Heart left ventricle (tissue), 16 donors: Measurements from ENCODE around the gene MOGAT1. TPM values are rescaled to one million over a fixed set of nuclear protein-coding genes. Genes with fewer than 3 reads are reported as not detected.

Experiments used
- ATAC-seq, 4 donors: fragments of 200-7000 bp; cut with Tn5 transposase; one replicate each; pipeline ENCODE4 v1.9.1; 2020 to 2022; ENCODE audit warnings: moderate library complexity in 4 of 4, mild to moderate bottlenecking in 3 of 4, moderate number of reproducible peaks in 1 of 4
- DNase-seq, 5 donors: peaks; one replicate each; pipeline ENCODE4 v3.0.0-alpha.2; 2020
- H3K27ac ChIP-seq, 12 donors: fragments of 200-600 bp; sonication (generic) in 4 of 12; one replicate each; pipeline versions ENCODE4 v1.5.0 to v1.8.0; 2016 to 2022; ENCODE audit warnings: mild to moderate bottlenecking in 2 of 12
- H3K27me3 ChIP-seq, 9 donors: fragments of 200-600 bp; sonication (generic) in 2 of 9; one replicate each; pipeline versions ENCODE4 v1.5.1 to v1.8.0; 2016 to 2022; ENCODE audit warnings: mild to moderate bottlenecking in 3 of 9
- H3K36me3 ChIP-seq, 9 donors: fragments of 200-600 bp; sonication (generic) in 2 of 9; one replicate each; pipeline versions ENCODE4 v1.5.0 to v1.8.0; 2018 to 2022; ENCODE audit warnings: mild to moderate bottlenecking in 2 of 9
- H3K4me1 ChIP-seq, 12 donors: fragments of 200-600 bp; sonication (generic) in 4 of 12; one replicate each; pipeline versions ENCODE4 v1.5.0 to v1.8.0; 2016 to 2022; ENCODE audit warnings: mild to moderate bottlenecking in 3 of 12
- H3K4me3 ChIP-seq, 12 donors: fragments of 200-600 bp; sonication (generic) in 4 of 12; one replicate each; pipeline versions ENCODE4 v1.5.0 to v1.8.0; 2017 to 2022; ENCODE audit warnings: mild to moderate bottlenecking in 9 of 12, moderate library complexity in 4 of 12
- H3K9me3 ChIP-seq, 12 donors: fragments of 200-600 bp; sonication (generic) in 4 of 12; one replicate each; pipeline versions ENCODE4 v1.5.0 to v1.8.0; 2016 to 2022; ENCODE audit warnings: mild to moderate bottlenecking in 1 of 12
- CTCF ChIP-seq, 12 donors: fragments of 200-600 bp; sonication (generic) in 4 of 12; IDR thresholded peaks; one replicate each; pipeline versions ENCODE4 v1.5.0 to v1.8.0; 2018 to 2022; ENCODE audit warnings: antibody characterized with exemption in 12 of 12, mild to moderate bottlenecking in 5 of 12
- POLR2A ChIP-seq, 2 donors: fragments of 450-650 bp; IDR thresholded peaks; one replicate each; pipeline ENCODE4 v1.6.1; 2017; ENCODE audit warnings: antibody characterized with exemption in 2 of 2, mild to moderate bottlenecking in 2 of 2, moderate library complexity in 2 of 2
- WGBS, 4 donors: extraction: QIAGEN DNeasy Blood & Tissue Kit in 2 of 4; methylation state at CpG; one replicate each; pipeline versions ENCODE4 v1.1.5 to v1.1.7; 2013 to 2018; 5-methylcytosine and 5-hydroxymethylcytosine counted together
- intact Hi-C, 10 donors: fragments of 100-400 bp; cut with DNase I; formaldehyde crosslinking; loops; one replicate each; pipeline versions ENCODE4 v1.11.1 to v1.14.2; 2022
- polyA plus RNA-seq, 2 donors: library from polyadenylated mRNA; stranded (reverse); fragments of 200-250 nt; gene quantifications; one replicate each; pipeline ENCODE4 v1.2.3, GENCODE V29; 2013
- total RNA-seq, 9 donors: library from RNA; depleted of rRNA in 2 of 9; stranded (reverse); fragments of >200 nt in 2 of 9; fragmentation: NEBNext Ultra II Directional in 3 of 9; extraction: Animal tissue kit (Norgen Biotek cat#: 25700) in 3 of 9; gene quantifications; one replicate each; pipeline versions ENCODE4 v1.1.0 to v1.2.4, GENCODE V29; 2016 to 2023
- donor health status: ischemic (EF 13 %, LVEDD 7.1; RV severe dilation, severe dysfunction).
- donor health status: healthy with polysubstance abuse.
- donor health status: DM: no; HTN: yes; CAD: no.
- donor health status: DM: no; HTN: no; CAD: no.
- donor health status: ischemic (EF 25% LVEDD 6.9; RV normal size, moderate dysfunction).
- donor health status: ischemic (EF 25% LVEDD 5.7; RV mildly dilated, moderate dysfunction).
- donor health status: healthy.
- donor health status: DM: yes; HTN: yes; CAD: no.
- donor health status: ischemic (EF 35%, LVEDD 5.7; RV mildly dilated, moderate dysfunction).
- donor health status: nonischemic (EF 11% LVEDD 7.7; RV severe dilation, severe dysfunction).
- donor health status: DM: yes; HTN: yes; CAD: no.
- donor health status: PGD.
- donor health status: ischemic (EF 29% LVEDD 5.4; RV normal size, mild dysfunction).
- donor health status: nonischemic (EF 23%, LVEDD 6.1; RV moderate dilation, normal function).

The MOGAT1 gene
- total and polyA plus RNA-seq, 11 donors = 0.19 to 1.1 (median 0.40) TPM; not detected in 2

- TF ChIP-seq CTCF (IDR thresholded peaks at IDR 0.05) (no peak), POLR2A (IDR thresholded peaks at IDR 0.05) (no peak)
- peaks cover 0 to 3% (median 0%) of the 10 kb centered on the region in 12 donors for H3K4me1 ChIP-seq
- DNase-seq (peak in 2 of 5 donors; percentile 30 to 52), ATAC-seq (peak; percentile 24 to 87 (median 64))
- intact Hi-C loops = no loop called here
- no peaks in the 10 kb centered on the region for H3K27me3 ChIP-seq
- no peak overlapping the region for H3K4me3 ChIP-seq
- no peaks in the 10 kb centered on the region for H3K36me3 ChIP-seq
- 41 to 66% (median 50%) methylated on average over 2 of the region's 2 CpGs for WGBS, 4 donors
- H3K27ac ChIP-seq = peak overlapping the region in 5 of 12 donors; percentile 7 to 64 (median 36)
- peaks cover 0 to 4% (median 0%) of the 10 kb centered on the region in 12 donors for H3K9me3 ChIP-seq
Measured at GRCh38 chr2:222722327-222722946, 51.0 kb downstream of the MOGAT1 start.

- Histone ChIP-seq H3K4me3 (no peak overlapping the region), H3K36me3 (no peaks in the 10 kb centered on the region), H3K27ac (no peak overlapping the region), H3K9me3 (peaks cover 0 to 4% (median 0%) of the 10 kb centered on the region in 12 donors), H3K27me3 (no peaks in the 10 kb centered on the region), H3K4me1 (peaks cover 0 to 3% (median 0%) of the 10 kb centered on the region in 12 donors)
- intact Hi-C loops = no loop called here
- no peak for DNase-seq
- TF ChIP-seq CTCF (IDR thresholded peaks at IDR 0.05) = no peak
- no peak for ATAC-seq
Measured at GRCh38 chr2:222724208-222724607, 52.8 kb downstream of the MOGAT1 start.

- ATAC-seq = no peak
- Histone ChIP-seq H3K9me3 (peaks cover 0 to 3% (median 0%) of the 10 kb centered on the region in 12 donors), H3K27ac (no peak overlapping the region), H3K4me3 (no peak overlapping the region), H3K36me3 (no peaks in the 10 kb centered on the region), H3K27me3 (no peaks in the 10 kb centered on the region), H3K4me1 (peaks cover 0 to 23% (median 3%) of the 10 kb centered on the region in 12 donors)
- intact Hi-C loops = no loop called here
- no peak for DNase-seq
- TF ChIP-seq CTCF (IDR thresholded peaks at IDR 0.05) = no peak
- TF ChIP-seq POLR2A (IDR thresholded peaks at IDR 0.05) = no peak
- 94 to 99% (median 96%) methylated on average over 3 of the region's 3 CpGs for whole genome bisulfite sequencing, 4 donors
Measured at GRCh38 chr2:222728621-222729020, 57.2 kb downstream of the MOGAT1 start.

- intact Hi-C loops = no loop called here
- no peaks in the 10 kb centered on the region for H3K27me3 ChIP-seq
- ATAC-seq (peak in 3 of 4 donors; percentile 22 to 39 (median 35)), DNase-seq (peak in 1 of 5 donors; percentile 29)
- H3K9me3 ChIP-seq = peaks cover 0 to 3% (median 0%) of the 10 kb centered on the region in 12 donors
- H3K36me3 ChIP-seq = no peaks in the 10 kb centered on the region
- 70 to 80% (median 76%) methylated on average over 5 of the region's 5 CpGs for WGBS, 4 donors
- TF ChIP-seq CTCF (IDR thresholded peaks at IDR 0.05) (no peak), POLR2A (IDR thresholded peaks at IDR 0.05) (no peak)
- H3K4me1 ChIP-seq = peaks cover 0 to 36% (median 6%) of the 10 kb centered on the region in 12 donors
- no peak overlapping the region for H3K4me3 ChIP-seq
- H3K27ac ChIP-seq = peak overlapping the region in 1 of 12 donors; percentile 60
Measured at GRCh38 chr2:222730366-222730999, 59.0 kb downstream of the MOGAT1 start.
